HG03045 (cell line): ENCODE results near the gene ZNF567.

ENCODE experiments used
- ATAC-seq: cut with Tn5 transposase; IDR thresholded peaks from one replicate; pipeline ENCODE4 v1.9.1; 2021; ENCODE audit warnings: mild to moderate bottlenecking, moderate library complexity; ENCODE audit not compliant: unreplicated experiment

Gene ZNF567

GRCh38 chr19:36750066-36750691 is 62.8 kb downstream of the ZNF567 start:
- ATAC-seq: no peak
